Cortex of kidney (tissue), 1 donor: ENCODE measurements around the gene TM7SF3.
A peak's percentile ranks its signal among the peaks of the same experiment; 100 is the strongest.
"Not testable (repeated sequence)": the region's sequence is repeated elsewhere in the genome, so short reads cannot be mapped to it uniquely, and the experiment has no call there.

ENCODE experiments used
- DNase-seq: peaks from one replicate; lab custom pipeline; 2025; lab: John Stamatoyannopoulos, UW

Gene TM7SF3

GRCh38 chr12:27014085-27014858 lies at the start of gene TM7SF3:
TSS of gene TM7SF3 (minus strand) at chr12:27014384. CDS start at chr12:27014168, 216 bp downstream.
- peak; percentile 15 for DNase-seq

- no peak for DNase-seq
Measured at GRCh38 chr12:27063250-27063851, 49.2 kb upstream of the TM7SF3 start.

GRCh38 chr12:27061317-27061716 lies 47.1 kb upstream of the TM7SF3 start:
- DNase-seq: no peak

GRCh38 chr12:27060740-27061139 lies 46.6 kb upstream of the TM7SF3 start:
- DNase-seq: no peak

- DNase-seq: no peak
Measured at GRCh38 chr12:27057543-27057942, 43.4 kb upstream of the TM7SF3 start.

- no peak for DNase-seq
Measured at GRCh38 chr12:27055966-27056365, 41.8 kb upstream of the TM7SF3 start.

GRCh38 chr12:27052742-27053141 lies 38.6 kb upstream of the TM7SF3 start:
- DNase-seq: no peak

- DNase-seq: no peak
Measured at GRCh38 chr12:27052176-27052575, 38.0 kb upstream of the TM7SF3 start.

GRCh38 chr12:27048822-27049752 lies 34.9 kb upstream of the TM7SF3 start:
- DNase-seq: no peak

- DNase-seq: not testable (repeated sequence)
Measured at GRCh38 chr12:27042018-27042417, 27.8 kb upstream of the TM7SF3 start.

- not testable (repeated sequence) for DNase-seq
Measured at GRCh38 chr12:27040637-27041036, 26.5 kb upstream of the TM7SF3 start.

- no peak for DNase-seq
Measured at GRCh38 chr12:27034607-27035293, 20.6 kb upstream of the TM7SF3 start.

GRCh38 chr12:27032679-27033078 lies 18.5 kb upstream of the TM7SF3 start:
- no peak for DNase-seq

- no peak for DNase-seq
Measured at GRCh38 chr12:27031531-27031930, 17.3 kb upstream of the TM7SF3 start.

- no peak for DNase-seq
Measured at GRCh38 chr12:27026257-27026656, 12.1 kb upstream of the TM7SF3 start.

- no peak for DNase-seq
Measured at GRCh38 chr12:27025116-27025515, 10.9 kb upstream of the TM7SF3 start.

- no peak for DNase-seq
Measured at GRCh38 chr12:27024291-27024690, 10.1 kb upstream of the TM7SF3 start.

- DNase-seq: no peak
Measured at GRCh38 chr12:27020761-27021160, 6.6 kb upstream of the TM7SF3 start.

GRCh38 chr12:27018037-27018436 lies 3.9 kb upstream of the TM7SF3 start:
- DNase-seq: no peak

- not testable (repeated sequence) for DNase-seq
Measured at GRCh38 chr12:27017163-27017823, 3.1 kb upstream of the TM7SF3 start.

- no peak for DNase-seq
Measured at GRCh38 chr12:27015730-27016076, 1.5 kb upstream of the TM7SF3 start.
